Panc1 (cell line): Measurements from ENCODE around the gene MAML3.

Experiments used
- POLR2AphosphoS5 ChIP-seq: IDR thresholded peaks from 2 replicates; pipeline ENCODE4 v1.6.1; 2012; ENCODE audit warnings: mild to moderate bottlenecking, low read depth, low read length, moderate library complexity
- SIN3A ChIP-seq: IDR thresholded peaks from 2 replicates; pipeline ENCODE4 v1.6.1; 2012; ENCODE audit warnings: low read depth, mild to moderate bottlenecking, low read length, moderate library complexity, borderline replicate concordance; ENCODE audit not compliant: insufficient read depth
- TF ChIP-seq, protein P1 (sequence below): fragments of 450-650 bp; IDR thresholded peaks from 2 replicates; pipeline ENCODE4 v1.5.1; 2017; ENCODE audit warnings: mild to moderate bottlenecking
- TF ChIP-seq, protein P2 (sequence below), 2 experiments: IDR thresholded peaks; 2 replicates each; pipeline ENCODE4 v1.6.1; 2011 to 2012; ENCODE audit warnings: low read depth in 2 of 2, control low read depth in 1 of 2, low read length in 1 of 2, mild to moderate bottlenecking in 1 of 2, moderate library complexity in 1 of 2; ENCODE audit not compliant: insufficient read depth in 1 of 2

DNA sequence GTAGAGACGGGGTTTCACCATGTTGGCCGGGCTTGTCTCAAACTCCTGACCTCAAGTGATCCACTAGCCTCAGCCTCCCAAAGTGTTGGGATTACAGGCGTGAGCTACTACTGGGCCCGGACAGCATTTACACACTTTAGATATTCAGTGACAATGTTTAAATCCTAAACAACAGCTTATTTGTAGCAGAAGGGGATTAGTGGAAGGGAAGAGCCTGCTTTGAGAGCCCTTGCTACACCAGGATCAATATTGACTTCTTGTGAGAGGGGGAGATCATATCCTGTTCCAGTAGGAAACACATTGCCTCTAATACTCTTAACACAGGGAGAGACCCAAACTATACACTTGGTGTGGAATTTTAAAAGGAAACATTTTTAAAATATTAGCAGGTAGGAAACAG, 481.3 kb downstream of the MAML3 start:
- no peak for TF ChIP-seq SIN3A
- TF ChIP-seq, protein P1, sequence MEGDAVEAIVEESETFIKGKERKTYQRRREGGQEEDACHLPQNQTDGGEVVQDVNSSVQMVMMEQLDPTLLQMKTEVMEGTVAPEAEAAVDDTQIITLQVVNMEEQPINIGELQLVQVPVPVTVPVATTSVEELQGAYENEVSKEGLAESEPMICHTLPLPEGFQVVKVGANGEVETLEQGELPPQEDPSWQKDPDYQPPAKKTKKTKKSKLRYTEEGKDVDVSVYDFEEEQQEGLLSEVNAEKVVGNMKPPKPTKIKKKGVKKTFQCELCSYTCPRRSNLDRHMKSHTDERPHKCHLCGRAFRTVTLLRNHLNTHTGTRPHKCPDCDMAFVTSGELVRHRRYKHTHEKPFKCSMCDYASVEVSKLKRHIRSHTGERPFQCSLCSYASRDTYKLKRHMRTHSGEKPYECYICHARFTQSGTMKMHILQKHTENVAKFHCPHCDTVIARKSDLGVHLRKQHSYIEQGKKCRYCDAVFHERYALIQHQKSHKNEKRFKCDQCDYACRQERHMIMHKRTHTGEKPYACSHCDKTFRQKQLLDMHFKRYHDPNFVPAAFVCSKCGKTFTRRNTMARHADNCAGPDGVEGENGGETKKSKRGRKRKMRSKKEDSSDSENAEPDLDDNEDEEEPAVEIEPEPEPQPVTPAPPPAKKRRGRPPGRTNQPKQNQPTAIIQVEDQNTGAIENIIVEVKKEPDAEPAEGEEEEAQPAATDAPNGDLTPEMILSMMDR = no peak
- TF ChIP-seq, protein P2, sequence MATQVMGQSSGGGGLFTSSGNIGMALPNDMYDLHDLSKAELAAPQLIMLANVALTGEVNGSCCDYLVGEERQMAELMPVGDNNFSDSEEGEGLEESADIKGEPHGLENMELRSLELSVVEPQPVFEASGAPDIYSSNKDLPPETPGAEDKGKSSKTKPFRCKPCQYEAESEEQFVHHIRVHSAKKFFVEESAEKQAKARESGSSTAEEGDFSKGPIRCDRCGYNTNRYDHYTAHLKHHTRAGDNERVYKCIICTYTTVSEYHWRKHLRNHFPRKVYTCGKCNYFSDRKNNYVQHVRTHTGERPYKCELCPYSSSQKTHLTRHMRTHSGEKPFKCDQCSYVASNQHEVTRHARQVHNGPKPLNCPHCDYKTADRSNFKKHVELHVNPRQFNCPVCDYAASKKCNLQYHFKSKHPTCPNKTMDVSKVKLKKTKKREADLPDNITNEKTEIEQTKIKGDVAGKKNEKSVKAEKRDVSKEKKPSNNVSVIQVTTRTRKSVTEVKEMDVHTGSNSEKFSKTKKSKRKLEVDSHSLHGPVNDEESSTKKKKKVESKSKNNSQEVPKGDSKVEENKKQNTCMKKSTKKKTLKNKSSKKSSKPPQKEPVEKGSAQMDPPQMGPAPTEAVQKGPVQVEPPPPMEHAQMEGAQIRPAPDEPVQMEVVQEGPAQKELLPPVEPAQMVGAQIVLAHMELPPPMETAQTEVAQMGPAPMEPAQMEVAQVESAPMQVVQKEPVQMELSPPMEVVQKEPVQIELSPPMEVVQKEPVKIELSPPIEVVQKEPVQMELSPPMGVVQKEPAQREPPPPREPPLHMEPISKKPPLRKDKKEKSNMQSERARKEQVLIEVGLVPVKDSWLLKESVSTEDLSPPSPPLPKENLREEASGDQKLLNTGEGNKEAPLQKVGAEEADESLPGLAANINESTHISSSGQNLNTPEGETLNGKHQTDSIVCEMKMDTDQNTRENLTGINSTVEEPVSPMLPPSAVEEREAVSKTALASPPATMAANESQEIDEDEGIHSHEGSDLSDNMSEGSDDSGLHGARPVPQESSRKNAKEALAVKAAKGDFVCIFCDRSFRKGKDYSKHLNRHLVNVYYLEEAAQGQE (IDR thresholded peaks at IDR 0.05; ENCODE audit: insufficient read depth in 1 of 2, low read depth in 2 of 2, low read length in 1 of 2) = no peak
- no peak for TF ChIP-seq POLR2AphosphoS5
